GM19035 (cell line): ENCODE results near the gene CELSR2.
"Not testable (repeated sequence)": the region's sequence is repeated elsewhere in the genome, so short reads cannot be mapped to it uniquely, and the experiment has no call there.

ENCODE experiments used
- ATAC-seq: cut with Tn5 transposase; IDR thresholded peaks from one replicate; pipeline ENCODE4 v1.9.1; 2021; ENCODE audit not compliant: unreplicated experiment

The CELSR2 gene

GRCh38 chr1:109248797-109249629, at the start of gene CELSR2:
Gene CELSR2 (plus strand): TSS chr1:109249539. CDS start chr1:109250080, 541 bp downstream.
- ATAC-seq = peak; percentile 81

GRCh38 chr1:109199710-109200109, 49.6 kb upstream of the CELSR2 start:
- ATAC-seq = no peak

GRCh38 chr1:109201123-109201703, 48.1 kb upstream of the CELSR2 start:
- ATAC-seq = no peak

GRCh38 chr1:109204484-109204883, 44.9 kb upstream of the CELSR2 start:
- no peak for ATAC-seq

- no peak for ATAC-seq
Measured at GRCh38 chr1:109206339-109206738, 43.0 kb upstream of the CELSR2 start.

- no peak for ATAC-seq
Measured at GRCh38 chr1:109207467-109208103, 41.8 kb upstream of the CELSR2 start.

GRCh38 chr1:109208394-109208793, 40.9 kb upstream of the CELSR2 start:
- no peak for ATAC-seq

GRCh38 chr1:109208836-109209463, 40.4 kb upstream of the CELSR2 start:
- ATAC-seq = no peak

- no peak for ATAC-seq
Measured at GRCh38 chr1:109210058-109210457, 39.3 kb upstream of the CELSR2 start.

- peak; percentile 20 for ATAC-seq
Measured at GRCh38 chr1:109213345-109213823, 36.0 kb upstream of the CELSR2 start.

GRCh38 chr1:109213824-109214693, 35.3 kb upstream of the CELSR2 start, which contains the start of gene SARS1:
Gene SARS1 (plus strand): TSS chr1:109213918. CDS start chr1:109213993, 75 bp downstream.
- peak; percentile 76 for ATAC-seq

GRCh38 chr1:109214695-109215623, 34.4 kb upstream of the CELSR2 start:
- ATAC-seq = no peak

GRCh38 chr1:109216662-109217061, 32.7 kb upstream of the CELSR2 start:
- ATAC-seq = no peak

- ATAC-seq = no peak
Measured at GRCh38 chr1:109218516-109218915, 30.8 kb upstream of the CELSR2 start.

GRCh38 chr1:109221201-109221600, 28.1 kb upstream of the CELSR2 start:
- not testable (repeated sequence) for ATAC-seq

- no peak for ATAC-seq
Measured at GRCh38 chr1:109225308-109225707, 24.0 kb upstream of the CELSR2 start.

- ATAC-seq = no peak
Measured at GRCh38 chr1:109225711-109226445, 23.5 kb upstream of the CELSR2 start.

- no peak for ATAC-seq
Measured at GRCh38 chr1:109228167-109228566, 21.2 kb upstream of the CELSR2 start.
